CD4-positive, alpha-beta T cell treated with Interleukin-15 for 1 hour (primary cell): Measurements from ENCODE around the gene B4GALNT3.

Source experiments
- DNase-seq: peaks from one replicate; pipeline ENCODE4 v3.0.0-alpha.2; 2020

Gene B4GALNT3

DNA sequence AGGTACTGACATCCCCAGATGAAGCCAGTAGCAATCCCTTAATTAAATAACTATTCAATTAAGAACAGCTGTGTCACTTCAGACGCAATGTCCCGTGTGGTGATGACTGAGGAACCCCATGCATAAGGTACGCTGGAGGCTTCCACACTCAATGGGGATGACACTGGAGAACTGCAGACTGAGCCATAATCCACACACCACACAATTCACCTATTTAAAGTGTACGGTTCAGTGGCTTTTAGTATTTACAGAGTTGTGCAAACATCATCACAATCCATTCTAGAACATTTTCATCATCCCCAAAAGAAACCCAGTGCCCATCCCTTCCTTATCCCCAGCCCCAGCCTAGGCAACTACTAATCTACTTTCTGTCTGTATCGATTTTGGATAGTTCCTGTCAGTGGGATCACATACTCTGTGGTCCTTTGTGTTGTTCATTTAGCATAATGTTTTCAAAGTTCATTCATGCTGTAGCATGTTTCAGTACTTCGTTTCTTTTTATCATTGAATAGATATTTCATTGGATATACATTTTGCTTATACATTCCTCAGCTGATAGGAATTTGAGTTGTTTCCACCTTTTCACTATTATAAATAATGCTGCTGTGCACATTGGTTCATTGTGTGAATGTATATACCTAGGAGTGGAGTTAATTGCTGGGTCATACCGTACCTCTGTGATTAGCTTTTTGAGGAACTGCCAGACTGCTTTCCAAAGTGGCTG is 142.4 kb downstream of the B4GALNT3 start:
- no peak for DNase-seq

DNA sequence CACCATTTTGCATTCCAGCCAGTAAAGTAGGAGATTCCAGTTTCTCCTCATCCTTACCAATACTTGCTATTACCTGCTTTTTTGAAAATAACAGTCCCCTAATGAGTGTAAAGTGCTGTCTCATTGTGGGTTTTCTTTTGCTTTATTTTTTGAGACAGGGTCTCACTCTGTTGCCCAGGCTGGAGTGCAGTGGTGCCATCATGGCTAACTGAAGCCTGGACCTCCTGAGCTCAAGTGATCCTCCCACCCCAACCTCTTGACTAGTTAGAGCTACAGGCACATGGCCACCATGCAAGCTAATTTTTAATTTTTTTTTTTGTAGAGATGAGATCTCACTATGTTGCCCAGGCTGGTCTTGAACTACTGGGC is 142.9 kb downstream of the B4GALNT3 start:
- DNase-seq = no peak

DNA sequence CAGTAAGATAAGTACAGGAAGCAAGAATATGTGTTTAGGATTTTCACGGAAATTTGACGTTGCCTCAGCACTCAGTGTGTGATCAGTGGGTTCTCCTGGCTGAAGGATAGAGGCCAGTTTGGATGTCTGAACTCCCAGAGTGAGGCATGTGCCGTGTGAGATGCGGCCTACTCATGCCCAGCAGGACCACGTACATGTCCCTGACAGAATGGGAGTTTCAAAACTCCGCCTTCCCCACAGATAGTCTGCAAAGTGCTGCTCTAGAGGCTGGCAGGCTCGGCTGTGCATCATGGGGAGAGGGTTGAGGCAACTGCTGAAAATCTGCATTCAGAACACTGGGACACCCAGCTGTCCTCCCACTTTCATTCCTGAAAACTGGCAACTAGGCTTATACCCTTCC is 145.2 kb downstream of the B4GALNT3 start:
- no peak for DNase-seq

DNA sequence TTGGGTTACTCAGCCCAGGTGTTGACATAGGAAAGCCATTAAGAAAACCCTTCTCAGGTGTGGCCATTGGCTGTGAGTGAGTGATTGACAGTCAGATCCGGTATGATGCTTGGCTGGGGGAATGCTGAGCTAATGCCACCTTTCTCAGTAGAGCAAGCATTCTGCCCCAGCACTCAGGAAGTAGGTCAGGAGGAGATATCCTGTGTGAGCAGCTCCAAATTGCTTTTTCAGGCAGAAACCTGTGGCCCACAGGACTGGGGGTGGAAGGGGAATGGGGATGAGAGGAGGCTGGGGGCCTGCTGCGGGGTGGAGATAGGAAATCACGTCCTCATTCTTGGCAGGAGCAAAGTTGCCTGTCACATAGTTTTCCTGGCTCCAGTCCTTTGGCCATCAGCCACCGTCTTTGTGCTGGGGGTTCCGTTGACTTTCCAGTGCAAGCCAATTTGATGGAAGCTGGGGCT is 147.8 kb downstream of the B4GALNT3 start:
- no peak for DNase-seq

DNA sequence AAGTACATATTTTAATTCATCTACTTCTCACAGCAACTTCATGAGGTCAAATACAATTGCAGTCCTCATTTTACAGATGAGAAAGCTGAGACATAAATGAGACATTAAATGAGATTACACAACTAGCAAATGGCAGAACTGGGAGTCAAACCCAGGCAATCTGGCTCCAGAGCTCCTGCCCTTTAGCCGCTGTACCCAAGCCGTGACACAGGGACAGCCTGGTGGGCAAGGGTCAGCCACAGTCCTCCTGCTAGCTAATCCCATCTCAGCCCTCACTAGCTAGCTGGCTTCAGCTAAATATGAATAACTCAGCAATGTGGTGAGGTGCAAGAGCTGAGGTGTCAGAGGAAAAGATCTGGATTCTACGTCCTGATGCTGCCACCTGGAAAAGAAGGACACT is 148.7 kb downstream of the B4GALNT3 start:
- DNase-seq = no peak

DNA sequence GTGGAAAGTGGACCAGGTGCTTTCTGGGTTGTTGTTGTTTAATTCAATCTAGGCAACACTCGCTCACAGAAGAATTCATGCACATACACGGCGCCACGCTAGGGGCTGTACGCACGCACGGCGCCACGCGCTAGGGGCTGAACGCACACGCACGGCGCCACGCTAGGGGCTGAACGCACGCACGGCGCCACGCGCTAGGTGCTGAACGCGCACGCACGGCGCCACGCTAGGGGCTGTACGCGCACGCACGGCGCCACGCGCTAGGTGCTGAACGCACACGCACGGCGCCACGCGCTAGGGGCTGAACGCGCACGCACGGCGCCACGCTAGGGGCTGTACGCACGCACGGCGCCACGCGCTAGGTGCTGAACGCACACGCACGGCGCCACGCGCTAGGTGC is 149.2 kb downstream of the B4GALNT3 start:
- no peak for DNase-seq

DNA sequence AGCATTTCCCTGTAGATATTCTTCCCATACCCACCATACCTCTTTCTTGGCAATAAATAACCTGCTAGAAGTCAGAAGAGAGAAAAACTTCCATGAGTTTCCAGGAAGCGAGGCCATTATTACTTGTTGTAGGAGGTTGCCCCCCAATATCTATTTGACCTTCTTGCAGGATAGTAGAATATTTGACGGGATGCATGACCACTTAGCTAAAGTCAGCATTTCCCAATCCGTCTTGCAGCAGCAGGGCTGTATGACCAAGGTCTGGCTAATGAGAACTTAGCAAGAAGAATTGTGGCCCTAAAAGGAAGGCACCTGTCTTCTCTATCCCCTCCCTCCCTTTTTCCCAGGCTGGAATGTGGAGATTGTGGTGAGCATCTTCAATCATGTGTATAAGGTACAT is 152.0 kb downstream of the B4GALNT3 start:
- DNase-seq = no peak

DNA sequence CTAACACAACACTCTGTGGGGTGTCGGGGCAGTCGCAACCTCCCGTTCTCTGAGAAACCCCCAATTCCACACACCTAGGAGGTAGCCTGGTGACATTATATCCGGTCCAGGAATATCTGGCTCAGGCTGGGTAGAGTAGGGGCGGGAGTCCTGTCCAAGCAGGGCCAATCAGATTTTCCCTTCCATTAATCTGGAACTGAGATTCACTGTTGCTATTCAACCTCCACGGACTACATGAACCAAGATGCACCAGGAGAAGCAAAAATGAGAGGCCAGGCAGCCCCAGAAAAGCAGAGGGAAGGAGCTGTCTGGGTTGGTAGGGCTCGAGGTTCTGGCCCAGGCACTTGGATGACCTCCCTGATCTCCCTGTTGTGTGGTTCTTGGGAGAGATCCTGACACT is 152.6 kb downstream of the B4GALNT3 start:
- DNase-seq = no peak

DNA sequence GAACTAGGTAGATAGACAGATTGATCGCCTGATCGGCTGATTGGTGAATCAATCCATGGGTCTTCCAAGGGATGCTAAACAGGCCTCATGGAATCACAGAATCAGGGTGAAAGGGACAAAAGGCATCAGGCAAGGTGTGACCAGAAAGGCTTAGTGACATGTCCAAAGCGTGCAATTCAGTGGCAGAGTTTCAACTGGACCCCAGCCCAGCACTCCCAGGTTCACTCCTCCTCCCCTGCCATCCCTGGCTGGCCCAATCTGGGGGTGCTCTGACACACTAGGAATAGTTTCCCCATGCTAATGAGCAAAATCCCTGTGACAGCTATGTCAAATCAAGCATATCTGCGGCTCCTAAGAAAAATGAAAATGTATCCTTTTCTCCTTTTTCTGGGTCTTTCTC is 153.1 kb downstream of the B4GALNT3 start:
- DNase-seq = no peak
